ENCODE data around the gene FAM187B.

FAM187B gene

DNA sequence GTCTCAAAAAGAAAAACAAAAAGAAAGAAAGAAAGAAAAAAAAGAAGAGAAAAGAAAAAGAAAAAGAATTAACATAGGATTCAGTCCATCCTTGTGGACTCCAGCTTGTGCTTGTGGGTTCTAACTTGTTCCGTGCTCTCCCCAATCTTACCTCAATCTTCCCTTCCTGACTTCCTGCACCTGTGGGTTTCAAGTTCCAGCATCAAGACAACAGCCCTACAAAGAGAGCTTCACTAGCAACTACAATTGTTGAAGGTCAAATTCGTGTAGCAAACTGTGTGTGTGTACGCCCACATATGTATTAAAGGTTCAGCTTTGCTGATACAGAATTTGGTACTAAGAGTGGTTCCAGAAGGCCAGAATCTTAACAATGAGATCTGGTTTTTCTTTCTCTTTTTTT lies 48.7 kb downstream of the FAM187B start:
- in situ Hi-C loops (cut with MboI; ENCODE audit: low sequenced_read_pairs): no loop called here

- in situ Hi-C loops (cut with MboI; ENCODE audit: low sequenced_read_pairs): no loop called here
These were observed 49.8 kb downstream of the FAM187B start for GRCh38 chr19:35178701-35179100.

GRCh38 chr19:35177377-35178274 lies 50.9 kb downstream of the FAM187B start:
- in situ Hi-C loops (cut with MboI; ENCODE audit: low sequenced_read_pairs): no loop called here

DNA sequence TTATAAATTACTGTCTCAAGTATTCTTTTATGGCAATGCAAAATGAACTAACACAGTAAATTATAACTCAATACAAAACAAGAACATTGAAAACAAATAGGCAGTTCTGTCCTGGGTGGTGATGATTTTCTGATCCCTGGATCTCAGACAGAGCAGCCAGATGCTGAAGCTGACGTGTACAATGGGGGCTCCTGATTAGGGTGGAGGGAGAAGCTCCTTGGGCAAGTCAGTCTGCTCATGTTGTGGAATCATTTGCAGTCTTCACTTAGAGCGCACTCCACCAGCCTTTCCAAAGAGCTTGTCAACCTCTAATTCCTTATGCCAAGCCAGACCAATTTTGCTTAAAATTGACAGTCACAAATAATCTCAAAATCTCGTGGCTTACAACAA lies 52.4 kb downstream of the FAM187B start:
- in situ Hi-C loops (cut with MboI; ENCODE audit: low sequenced_read_pairs): no loop called here
